ENCODE data around the gene ALS2.
"Not testable (repeated sequence)": the region's sequence is repeated elsewhere in the genome, so short reads cannot be mapped to it uniquely, and the experiment has no call there.

Gene ALS2

DNA sequence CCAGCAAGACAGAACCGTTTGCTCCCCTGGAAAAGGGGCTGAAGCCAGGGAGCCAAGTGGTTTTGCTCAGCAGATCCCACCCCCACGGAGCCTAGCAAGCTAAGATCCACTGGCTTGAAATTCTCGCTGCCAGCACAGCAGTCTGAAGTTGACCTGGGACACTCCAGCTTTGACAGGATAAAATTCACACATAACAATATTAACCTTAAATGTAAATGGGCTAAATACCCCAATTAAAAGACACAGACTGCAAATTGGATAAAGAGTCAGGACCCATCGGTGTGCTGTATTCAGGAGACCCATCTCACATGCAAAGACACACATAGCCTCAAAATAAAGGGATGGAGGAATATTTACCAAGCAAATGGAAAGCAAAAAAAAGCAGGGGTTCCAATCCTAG lies 109.5 kb downstream of the ALS2 start:
- not testable (repeated sequence) for DNase-seq

DNA sequence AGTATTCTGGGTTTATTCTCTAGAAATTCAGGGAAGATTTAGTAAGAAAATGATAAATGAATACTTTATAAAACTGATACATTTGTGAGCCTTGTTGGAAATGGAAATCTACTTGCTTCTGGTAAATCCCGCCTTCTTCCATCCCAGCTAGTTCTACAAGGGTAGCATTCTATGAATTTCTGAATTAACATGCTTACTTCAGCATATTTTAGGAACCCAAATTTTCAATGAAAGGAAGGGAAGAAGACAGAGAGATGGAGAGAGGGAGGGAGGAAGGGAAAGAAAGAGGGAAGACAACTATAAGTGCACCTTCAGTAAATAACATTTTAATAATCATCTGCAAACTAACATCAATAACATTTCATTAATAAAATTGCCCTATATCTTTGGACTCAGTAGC lies 110.9 kb downstream of the ALS2 start:
- DNase-seq, result no peak

GRCh38 chr2:201668402-201668910 lies 112.3 kb downstream of the ALS2 start:
- no peak for DNase-seq

- no peak for DNase-seq
Observed at GRCh38 chr2:201664334-201664733, 116.4 kb downstream of the ALS2 start.

GRCh38 chr2:201661366-201661765 lies 119.4 kb downstream of the ALS2 start:
- DNase-seq, result no peak

GRCh38 chr2:201660293-201660895 lies 120.3 kb downstream of the ALS2 start:
- no peak for DNase-seq

- no peak for DNase-seq
Observed at GRCh38 chr2:201656740-201657139, 124.0 kb downstream of the ALS2 start.

DNA sequence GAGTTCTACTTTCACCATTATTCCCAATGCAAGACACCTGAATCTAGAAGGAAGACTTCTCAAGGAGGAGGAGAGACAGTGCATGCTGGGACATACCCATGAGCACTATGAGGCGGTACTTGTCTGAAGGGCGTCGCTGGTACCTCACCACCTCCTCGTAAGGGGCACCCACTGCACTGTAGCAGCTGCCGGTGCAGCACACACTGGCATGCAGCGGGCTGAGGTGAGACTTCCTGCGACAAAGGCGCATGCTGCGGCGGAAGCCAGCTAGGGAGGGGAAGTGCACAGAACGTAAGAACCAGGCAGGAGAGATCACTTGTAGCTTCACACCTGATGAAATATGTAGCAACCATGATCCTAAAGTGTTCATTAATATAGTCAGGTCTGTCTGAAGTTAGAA lies 124.6 kb downstream of the ALS2 start:
- DNase-seq, result no peak

DNA sequence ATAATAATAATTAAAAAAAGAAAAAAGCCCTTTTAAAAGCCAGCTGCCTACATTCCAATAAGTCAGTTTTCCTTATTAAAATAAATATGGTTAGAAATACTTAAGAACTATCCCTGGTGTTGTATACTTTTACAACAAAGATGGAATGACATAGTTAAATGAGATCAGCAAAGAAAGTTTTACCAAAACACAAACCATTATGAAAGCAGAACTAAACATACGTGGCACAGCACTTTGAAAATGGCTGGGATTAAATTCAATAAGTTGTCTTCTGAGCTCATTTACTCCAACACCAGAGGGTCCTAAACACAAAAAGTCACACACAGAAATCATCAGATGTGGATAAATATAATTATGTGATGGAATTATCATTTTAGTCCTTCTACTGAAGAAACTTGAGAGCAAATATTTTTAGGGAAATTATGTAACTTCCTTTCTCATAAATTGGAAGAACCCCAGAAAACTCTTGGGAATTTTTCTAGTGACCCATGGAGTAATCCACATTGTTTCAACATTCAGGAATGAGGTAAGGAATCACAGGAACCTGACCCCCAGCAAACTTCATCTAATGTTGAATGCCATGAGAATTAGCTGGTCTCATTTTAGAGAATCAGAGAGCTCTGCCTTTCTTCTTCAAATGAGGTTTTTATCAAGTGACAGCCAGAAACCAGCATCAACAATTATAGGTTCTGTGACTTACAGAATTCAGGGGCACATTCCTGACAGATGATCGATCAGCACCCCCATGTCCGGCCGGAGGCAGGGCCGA lies 125.9 kb downstream of the ALS2 start:
- DNase-seq, result no peak

- DNase-seq, result no peak
Observed at GRCh38 chr2:201653221-201653620, 127.5 kb downstream of the ALS2 start.
